T-cell (primary cell): ENCODE measurements around the gene CD86. TPM values are rescaled to one million over a fixed set of nuclear protein-coding genes. Genes with fewer than 3 reads are reported as not detected.
"Not testable (repeated sequence)": the region's sequence is repeated elsewhere in the genome, so short reads cannot be mapped to it uniquely, and the experiment has no call there.

Source experiments
- ATAC-seq, 4 experiments: fragments of 200-7000 bp in 3 of 4; fragments of 150-1000 bp in 1 of 4; cut with Tn5 transposase; replicated peaks in 1 of 4; 1 replicate in 3 of 4; 2 replicates in 1 of 4; pipeline ENCODE4 v1.10.0; 2021; ENCODE audit warnings: moderate library complexity in 3 of 4, mild to moderate bottlenecking in 2 of 4, moderate number of reproducible peaks in 1 of 4
- CTCF ChIA-PET, 2 donors: fragments of 300-600 bp; sonication (Branson Sonifier 250); formaldehyde crosslinking; loops; one replicate each; lab custom pipeline; 2022; ENCODE audit warnings: antibody characterized with exemption in 2 of 2; lab: Charles Lee
- POLR2A ChIA-PET, 2 donors: fragments of 300-600 bp; sonication (Branson Sonifier 250); formaldehyde crosslinking; loops; one replicate each; lab custom pipeline; 2022; ENCODE audit warnings: antibody characterized with exemption in 2 of 2; lab: Charles Lee
- DNase-seq, 35 experiments: peaks; one replicate each; pipeline versions ENCODE4 v3.0.0 to v3.0.0-alpha.2; 2013 to 2023
- H3K27ac ChIP-seq: one replicate; pipeline ENCODE4 v1.5.1; 2013; ENCODE audit warnings: low read length
- H3K27me3 ChIP-seq, 2 experiments: replicated peaks in 1 of 2; 1 replicate in 1 of 2; 2 replicates in 1 of 2; pipeline versions ENCODE4 v1.6.1 to v1.7.0; 2013; ENCODE audit warnings: low read length in 1 of 2, mixed read lengths in 1 of 2; ENCODE audit not compliant: control insufficient read depth in 2 of 2, insufficient read depth in 2 of 2; ENCODE audit errors: extremely low read depth in 1 of 2
- H3K36me3 ChIP-seq, 2 donors: 1 replicate in 1 of 2; 2 replicates in 1 of 2; pipeline versions ENCODE4 v1.6.1 to v1.7.0; 2013; ENCODE audit warnings: low read length in 1 of 2; ENCODE audit not compliant: control insufficient read depth in 2 of 2, insufficient read depth in 1 of 2; ENCODE audit errors: extremely low read depth in 1 of 2
- H3K4me1 ChIP-seq, 2 experiments: 1 replicate in 1 of 2; 2 replicates in 1 of 2; pipeline versions ENCODE4 v1.6.1 to v1.7.0; 2013; ENCODE audit warnings: low read length in 2 of 2, mixed read lengths in 1 of 2; ENCODE audit not compliant: insufficient read depth in 2 of 2, control insufficient read depth in 1 of 2; ENCODE audit errors: extremely low read depth in 1 of 2
- H3K4me3 ChIP-seq, 2 donors: 1 replicate in 1 of 2; 2 replicates in 1 of 2; pipeline versions ENCODE4 v1.5.1 to v1.7.0; 2013; ENCODE audit warnings: mild to moderate bottlenecking in 2 of 2, low read length in 1 of 2, moderate library complexity in 1 of 2; ENCODE audit not compliant: control insufficient read depth in 1 of 2; ENCODE audit errors: extremely low read depth in 1 of 2
- H3K9me3 ChIP-seq: 2 replicates; pipeline ENCODE4 v1.7.0; 2013
- H3K27ac Mint-ChIP-seq, 2 donors: one replicate each; pipeline ENCODE4 v1.8.0; 2020 to 2021; ENCODE audit warnings: mild to moderate bottlenecking in 2 of 2, mixed read lengths in 2 of 2
- H3K27me3 Mint-ChIP-seq, 2 donors: one replicate each; pipeline ENCODE4 v1.8.0; 2021 to 2022; ENCODE audit warnings: mixed read lengths in 2 of 2
- H3K36me3 Mint-ChIP-seq: one replicate; pipeline ENCODE4 v1.8.0; 2021; ENCODE audit warnings: mixed read lengths
- H3K4me1 Mint-ChIP-seq, 3 donors: one replicate each; pipeline ENCODE4 v1.8.0; 2020 to 2022; ENCODE audit warnings: mixed read lengths in 3 of 3, mild to moderate bottlenecking in 1 of 3
- H3K4me3 Mint-ChIP-seq, 3 donors: one replicate each; pipeline ENCODE4 v1.8.0; 2020 to 2022; ENCODE audit warnings: mild to moderate bottlenecking in 3 of 3, mixed read lengths in 3 of 3, moderate library complexity in 3 of 3
- H3K9me3 Mint-ChIP-seq, 3 donors: one replicate each; pipeline ENCODE4 v1.8.0; 2020 to 2022; ENCODE audit warnings: mixed read lengths in 3 of 3
- WGBS: methylation state at CpG from one replicate; pipeline ENCODE4 v1.1.5; 2013; ENCODE audit warnings: missing lambda C conversion rate; ENCODE audit not compliant: insufficient coverage; 5-methylcytosine and 5-hydroxymethylcytosine counted together
- total RNA-seq, 35 experiments: library from RNA in 6 of 35; stranded (reverse) in 6 of 35; fragments of 120-200 nt in 1 of 35; gene quantifications; one replicate each; pipeline versions ENCODE4 v1.2.1 to v1.2.4 and lab custom pipeline; 2013 to 2026

The CD86 gene
- total RNA-seq, 5 donors from 2014 or later (not counting 1 experiment from before 2014, with no cell fraction given), result 0.23 to 1.2 (median 0.52) TPM; not detected in 1

DNA sequence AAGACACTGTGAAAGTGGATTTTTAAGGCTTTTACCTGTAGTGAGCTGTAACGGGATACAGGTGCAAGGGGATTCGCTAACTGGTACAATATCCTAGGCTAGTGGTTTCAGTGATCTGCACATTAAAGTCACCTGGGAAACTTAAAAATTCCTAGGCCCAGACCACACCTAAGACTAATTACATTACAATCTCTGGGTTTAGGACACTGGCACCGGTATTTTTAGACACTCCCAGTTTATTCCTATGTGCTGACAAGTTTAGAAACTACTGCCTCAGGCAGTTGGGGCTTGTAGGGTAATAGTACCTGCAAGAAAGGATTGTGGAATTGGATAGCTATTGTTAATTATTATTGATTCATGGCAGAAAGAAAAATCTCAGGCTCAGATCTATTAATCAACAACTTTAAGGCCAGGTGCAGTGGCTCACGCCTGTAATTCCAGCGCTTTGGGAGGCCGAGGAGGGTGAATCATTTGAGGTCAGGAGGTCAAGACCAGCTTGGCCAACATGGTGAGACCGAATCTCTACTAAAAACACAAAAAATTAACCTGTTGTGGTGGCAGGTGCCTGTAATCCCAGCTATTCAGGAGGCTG lies 77.9 kb downstream of the CD86 start:
- Mint-ChIP-seq H3K4me1 (no peaks in the 10 kb centered on the region), H3K27ac (no peak overlapping the region), H3K4me3 (no peak overlapping the region), H3K36me3 (no peaks in the 10 kb centered on the region), H3K9me3 (no peaks in the 10 kb centered on the region), H3K27me3 (peaks cover 4 to 5% of the 10 kb centered on the region in 2 donors)
- CTCF ChIA-PET, result no interaction called here
- Histone ChIP-seq H3K9me3 (no peaks in the 10 kb centered on the region), H3K27me3 (no peaks in the 10 kb centered on the region), H3K36me3 (no peaks in the 10 kb centered on the region), H3K27ac (no peak overlapping the region), H3K4me3 (no peak overlapping the region), H3K4me1 (no peaks in the 10 kb centered on the region)
- ATAC-seq, result no peak
- no peak for DNase-seq
- WGBS, result 100% methylated on average over 5 of the region's 7 CpGs
- POLR2A ChIA-PET, result no interaction called here

DNA sequence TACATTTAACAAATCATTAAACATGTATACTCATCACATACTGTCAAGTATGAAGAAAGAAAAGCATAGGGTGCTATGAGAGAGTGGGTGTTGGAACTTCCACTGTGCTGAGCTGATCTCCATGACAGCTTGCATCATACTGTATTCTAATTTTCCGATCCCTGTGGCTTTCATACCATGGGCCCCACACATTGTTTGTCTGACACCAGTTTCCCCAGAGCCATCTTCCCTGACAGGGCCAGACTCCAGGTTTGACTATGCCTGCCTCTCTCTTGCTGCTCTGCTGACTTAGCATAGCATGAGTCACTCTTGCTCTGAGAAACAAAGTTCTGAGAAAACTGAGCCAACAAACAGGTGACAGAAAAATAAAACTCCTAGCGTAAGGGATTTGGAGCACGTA lies 91.3 kb downstream of the CD86 start:
- Histone ChIP-seq H3K36me3 (no peaks in the 10 kb centered on the region), H3K4me3 (no peak overlapping the region), H3K27me3 (no peaks in the 10 kb centered on the region), H3K9me3 (no peaks in the 10 kb centered on the region), H3K27ac (no peak overlapping the region), H3K4me1 (no peaks in the 10 kb centered on the region)
- ATAC-seq (no peak), DNase-seq (no peak)
- POLR2A ChIA-PET, result interaction anchor here in 1 of 2 donors (0.6 kb wide), 1 partner anchor 185 kb away, joined by 4 read pairs; no protein-coding TSS in a partner anchor
- CTCF ChIA-PET, result no interaction called here
- H3K27me3 Mint-ChIP-seq, result peaks cover 9% of the 10 kb centered on the region in 2 donors
- no peak overlapping the region for H3K27ac Mint-ChIP-seq
- H3K4me1 Mint-ChIP-seq, result no peaks in the 10 kb centered on the region
- 47% methylated on average over 3 of the region's 3 CpGs for WGBS
- H3K4me3 Mint-ChIP-seq, result no peak overlapping the region
- H3K9me3 Mint-ChIP-seq, result no peaks in the 10 kb centered on the region
- no peaks in the 10 kb centered on the region for H3K36me3 Mint-ChIP-seq

DNA sequence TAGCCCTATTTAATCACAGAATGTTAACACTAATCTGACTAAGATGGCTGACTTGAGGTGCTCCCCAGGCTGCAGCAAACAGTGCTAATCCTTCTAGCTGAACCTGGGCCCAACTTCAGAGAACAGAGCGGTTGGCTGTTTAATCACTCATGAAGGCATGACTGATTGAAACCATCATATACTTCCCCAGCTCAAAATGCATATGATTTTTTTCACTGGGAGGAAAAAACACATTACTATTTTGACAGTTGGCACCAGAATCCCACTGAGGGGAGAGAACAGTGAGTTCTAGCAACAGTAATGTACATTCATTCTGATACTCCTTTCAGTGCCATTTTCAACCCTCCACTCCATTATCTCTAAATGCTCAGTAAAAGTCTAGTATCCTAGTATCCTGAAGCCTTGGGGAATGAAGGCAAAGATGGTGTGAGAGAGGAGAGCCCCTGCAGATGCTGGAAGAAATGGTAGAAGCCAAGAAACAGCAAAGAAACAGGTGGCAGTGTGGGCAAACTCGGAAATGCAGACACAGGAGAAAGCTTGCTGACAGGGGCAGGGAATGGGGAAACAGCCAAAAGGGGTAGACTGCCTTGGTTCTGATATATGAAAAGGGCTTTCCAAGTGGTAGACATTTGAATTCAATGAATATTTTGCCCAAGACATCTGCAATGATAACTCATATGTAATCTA lies 93.9 kb downstream of the CD86 start:
- WGBS, result 50% methylated on average over 1 of the region's 2 CpGs
- POLR2A ChIA-PET, result no interaction called here
- H3K36me3 Mint-ChIP-seq, result no peaks in the 10 kb centered on the region

DNA sequence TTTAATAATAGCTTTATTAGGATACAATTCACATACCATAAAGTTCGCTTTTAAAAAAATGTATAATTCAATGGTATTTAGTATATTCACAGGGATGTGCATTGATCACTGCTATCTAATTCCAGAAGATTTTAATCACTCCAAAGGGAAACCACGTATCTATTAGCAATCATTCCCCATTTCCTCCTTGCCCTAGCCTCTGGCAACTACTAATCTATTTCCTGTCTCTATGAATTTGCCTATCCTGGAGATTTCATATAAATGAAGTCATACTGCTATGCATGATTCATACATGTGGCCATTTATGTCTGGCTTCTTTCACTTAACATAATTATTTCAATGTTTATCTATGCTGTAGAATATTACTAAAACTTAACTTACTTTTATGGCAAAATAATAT lies 96.3 kb downstream of the CD86 start:
- ATAC-seq (no peak), DNase-seq (no peak)
- peaks cover 0 to 3% of the 10 kb centered on the region in 2 experiments for H3K27me3 ChIP-seq
- H3K4me3 ChIP-seq, result no peak overlapping the region
- H3K27ac Mint-ChIP-seq, result no peak overlapping the region
- H3K4me1 Mint-ChIP-seq, result no peaks in the 10 kb centered on the region
- 100% methylated on average over 1 of the region's 2 CpGs for WGBS
- H3K27me3 Mint-ChIP-seq, result peaks cover 0 to 2% of the 10 kb centered on the region in 2 donors
- ChIA-PET POLR2A (no interaction called here), CTCF (no interaction called here)
- H3K36me3 ChIP-seq, result no peaks in the 10 kb centered on the region
- no peaks in the 10 kb centered on the region for H3K4me1 ChIP-seq
- H3K36me3 Mint-ChIP-seq, result no peaks in the 10 kb centered on the region
- H3K9me3 Mint-ChIP-seq, result peaks cover 11 to 25% (median 13%) of the 10 kb centered on the region in 3 donors
- H3K4me3 Mint-ChIP-seq, result no peak overlapping the region
- no peaks in the 10 kb centered on the region for H3K9me3 ChIP-seq
- no peak overlapping the region for H3K27ac ChIP-seq

More for the DNA sequence above, 93.9 kb downstream of the CD86 start:
- DNase-seq, result no peak
- Mint-ChIP-seq H3K4me3 (no peak overlapping the region), H3K4me1 (no peaks in the 10 kb centered on the region), H3K27me3 (peaks cover 0 to 2% of the 10 kb centered on the region in 2 donors), H3K27ac (no peak overlapping the region), H3K9me3 (peaks cover 0 to 3% (median 0%) of the 10 kb centered on the region in 3 donors)
- Histone ChIP-seq H3K4me3 (no peak overlapping the region), H3K9me3 (no peaks in the 10 kb centered on the region), H3K27me3 (peaks cover 0 to under 1% of the 10 kb centered on the region in 2 experiments), H3K27ac (no peak overlapping the region), H3K36me3 (no peaks in the 10 kb centered on the region), H3K4me1 (no peaks in the 10 kb centered on the region)
- CTCF ChIA-PET, result no interaction called here
- no peak for ATAC-seq

DNA sequence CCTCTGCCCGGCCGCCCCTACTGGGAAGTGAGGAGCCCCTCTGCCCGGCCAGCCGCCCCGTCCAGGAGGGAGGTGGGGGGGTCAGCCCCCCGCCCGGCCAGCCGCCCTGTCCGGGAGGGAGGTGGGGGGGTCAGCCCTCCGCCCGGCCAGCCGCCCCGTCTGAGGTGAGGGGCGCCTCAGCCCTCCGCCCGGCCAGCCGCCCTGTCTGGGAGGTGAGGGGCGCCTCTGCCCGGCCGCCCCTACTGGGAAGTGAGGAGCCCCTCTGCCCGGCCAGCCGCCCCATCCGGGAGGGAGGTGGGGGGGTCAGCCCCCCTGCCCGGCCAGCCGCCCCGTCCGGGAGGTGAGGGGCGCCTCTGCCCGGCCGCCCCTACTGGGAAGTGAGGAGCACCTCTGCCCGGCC lies 109.8 kb downstream of the CD86 start:
- peaks cover 3 to 16% (median 12%) of the 10 kb centered on the region in 3 donors for H3K9me3 Mint-ChIP-seq
- H3K9me3 ChIP-seq, CTCF ChIA-PET, H3K36me3 Mint-ChIP-seq, DNase-seq, H3K4me3 ChIP-seq, H3K27ac ChIP-seq, H3K27ac Mint-ChIP-seq, H3K4me1 Mint-ChIP-seq, H3K36me3 ChIP-seq, ATAC-seq, POLR2A ChIA-PET, H3K4me1 ChIP-seq, H3K27me3 Mint-ChIP-seq, H3K27me3 ChIP-seq, H3K4me3 Mint-ChIP-seq: not testable (repeated sequence)
- no CpG with 5 or more reads among the region's 31 CpGs for WGBS

DNA sequence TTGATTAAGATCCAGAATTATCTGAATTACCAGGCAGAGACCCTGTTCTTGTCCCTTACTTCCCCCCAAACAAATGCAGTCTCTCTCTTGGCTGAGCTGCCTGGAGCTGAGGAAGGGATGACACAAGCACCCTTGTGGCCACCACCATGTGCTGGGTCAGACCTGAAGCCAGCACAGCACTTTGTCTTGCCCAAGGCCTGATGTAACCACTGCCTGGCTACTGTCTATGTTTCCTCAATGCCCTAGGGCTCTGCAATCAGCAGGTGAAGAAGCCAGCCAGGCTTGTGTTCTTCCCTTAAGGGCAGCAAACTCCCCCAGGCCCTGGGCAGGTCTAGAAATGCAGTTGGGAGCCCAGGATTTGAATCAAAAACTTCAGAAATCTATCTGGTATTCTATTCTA lies 112.5 kb downstream of the CD86 start:
- Mint-ChIP-seq H3K4me3 (no peak overlapping the region), H3K27me3 (peaks cover 5 to 8% of the 10 kb centered on the region in 2 donors), H3K27ac (no peak overlapping the region), H3K4me1 (no peaks in the 10 kb centered on the region), H3K36me3 (no peaks in the 10 kb centered on the region), H3K9me3 (peaks cover 3 to 8% (median 6%) of the 10 kb centered on the region in 3 donors)
- Histone ChIP-seq H3K36me3 (no peaks in the 10 kb centered on the region), H3K4me1 (no peaks in the 10 kb centered on the region), H3K9me3 (no peaks in the 10 kb centered on the region), H3K27me3 (peaks cover 0 to 9% of the 10 kb centered on the region in 2 experiments), H3K27ac (no peak overlapping the region), H3K4me3 (no peak overlapping the region)
- POLR2A ChIA-PET, result no interaction called here
- DNase-seq (no peak), ATAC-seq (no peak)
- CTCF ChIA-PET, result interaction anchor here in 1 of 2 donors (0.6 kb wide), 1 partner anchor 209 kb away, joined by 7 read pairs; no protein-coding TSS in a partner anchor
